Measurements from ENCODE around the gene SPATS2. TPM values are rescaled to one million over a fixed set of nuclear protein-coding genes. Genes with fewer than 3 reads are reported as not detected.

The SPATS2 gene
- total RNA-seq, 1 donor: 34.1 TPM

DNA sequence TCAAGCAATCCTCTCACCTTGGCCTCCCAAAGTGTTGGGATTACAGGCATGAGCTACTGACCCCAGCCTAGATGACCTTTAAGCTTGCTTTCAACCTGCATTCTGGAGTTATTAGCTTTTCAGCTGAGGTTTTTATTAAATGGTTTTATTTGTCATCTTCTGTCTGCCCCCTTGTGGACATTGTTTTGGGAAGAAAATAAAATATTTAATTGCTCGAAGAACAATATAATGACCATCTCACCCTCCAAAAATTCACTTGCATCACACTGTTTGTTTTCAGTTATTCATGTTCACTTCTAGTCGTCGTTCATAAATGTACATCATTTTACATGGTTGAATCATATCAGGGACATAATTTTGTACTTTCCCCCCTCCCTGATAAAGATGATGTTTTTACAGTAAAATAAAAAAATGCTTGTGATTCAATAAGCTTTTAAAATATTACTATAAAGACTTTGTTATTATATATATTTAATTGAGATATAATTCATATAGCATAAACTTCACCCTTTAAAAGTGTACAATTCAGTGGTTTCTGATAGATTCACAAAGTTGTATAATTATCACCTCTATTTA is 10.1 kb upstream of the SPATS2 start:
- TF ChIP-seq, protein P1, sequence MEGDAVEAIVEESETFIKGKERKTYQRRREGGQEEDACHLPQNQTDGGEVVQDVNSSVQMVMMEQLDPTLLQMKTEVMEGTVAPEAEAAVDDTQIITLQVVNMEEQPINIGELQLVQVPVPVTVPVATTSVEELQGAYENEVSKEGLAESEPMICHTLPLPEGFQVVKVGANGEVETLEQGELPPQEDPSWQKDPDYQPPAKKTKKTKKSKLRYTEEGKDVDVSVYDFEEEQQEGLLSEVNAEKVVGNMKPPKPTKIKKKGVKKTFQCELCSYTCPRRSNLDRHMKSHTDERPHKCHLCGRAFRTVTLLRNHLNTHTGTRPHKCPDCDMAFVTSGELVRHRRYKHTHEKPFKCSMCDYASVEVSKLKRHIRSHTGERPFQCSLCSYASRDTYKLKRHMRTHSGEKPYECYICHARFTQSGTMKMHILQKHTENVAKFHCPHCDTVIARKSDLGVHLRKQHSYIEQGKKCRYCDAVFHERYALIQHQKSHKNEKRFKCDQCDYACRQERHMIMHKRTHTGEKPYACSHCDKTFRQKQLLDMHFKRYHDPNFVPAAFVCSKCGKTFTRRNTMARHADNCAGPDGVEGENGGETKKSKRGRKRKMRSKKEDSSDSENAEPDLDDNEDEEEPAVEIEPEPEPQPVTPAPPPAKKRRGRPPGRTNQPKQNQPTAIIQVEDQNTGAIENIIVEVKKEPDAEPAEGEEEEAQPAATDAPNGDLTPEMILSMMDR (IDR thresholded peaks at IDR 0.05; ENCODE audit: insufficient read depth, low read length): peak; percentile 55
- DNase-seq (ENCODE audit: low read depth): peak; percentile 87
- no peak overlapping the region for H3K4me3 ChIP-seq (ENCODE audit: low read depth, low read length)

DNA sequence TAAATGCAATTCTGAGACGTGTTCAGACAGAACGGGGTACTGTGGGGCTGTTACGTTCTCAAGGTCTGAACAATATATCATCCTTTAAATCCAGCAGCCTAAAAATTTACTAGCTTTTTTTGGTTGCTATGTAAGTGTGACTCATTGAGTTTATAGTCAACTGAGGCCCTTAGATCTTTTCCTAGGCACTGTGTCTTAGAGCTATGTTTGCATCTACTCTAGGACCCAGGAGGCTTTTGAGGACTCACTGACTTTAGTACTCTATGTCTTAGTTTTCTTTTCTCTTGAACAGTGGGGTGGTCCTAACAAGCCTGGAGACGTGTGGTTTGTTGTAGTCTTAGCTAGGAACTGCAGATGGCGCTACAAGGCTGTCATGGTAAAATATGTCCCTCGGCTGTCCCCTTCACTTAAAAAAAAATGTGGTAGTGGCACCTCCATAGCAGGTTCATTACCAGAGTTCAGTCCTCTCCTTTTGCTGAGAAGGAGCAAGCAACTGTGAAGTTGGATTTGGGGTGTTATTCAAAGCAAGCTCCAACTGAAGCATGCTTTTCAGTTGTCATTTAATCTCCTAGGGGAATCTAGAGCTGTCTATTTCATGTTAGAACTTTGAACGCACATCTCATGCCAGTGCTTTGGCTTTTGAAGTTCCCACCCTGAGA is 8.7 kb upstream of the SPATS2 start:
- TF ChIP-seq, protein P1 (IDR thresholded peaks at IDR 0.05; ENCODE audit: insufficient read depth, low read length): peak; percentile 86
- peak; percentile 83 for DNase-seq (ENCODE audit: low read depth)
- no peak overlapping the region for H3K4me3 ChIP-seq (ENCODE audit: low read depth, low read length)

DNA sequence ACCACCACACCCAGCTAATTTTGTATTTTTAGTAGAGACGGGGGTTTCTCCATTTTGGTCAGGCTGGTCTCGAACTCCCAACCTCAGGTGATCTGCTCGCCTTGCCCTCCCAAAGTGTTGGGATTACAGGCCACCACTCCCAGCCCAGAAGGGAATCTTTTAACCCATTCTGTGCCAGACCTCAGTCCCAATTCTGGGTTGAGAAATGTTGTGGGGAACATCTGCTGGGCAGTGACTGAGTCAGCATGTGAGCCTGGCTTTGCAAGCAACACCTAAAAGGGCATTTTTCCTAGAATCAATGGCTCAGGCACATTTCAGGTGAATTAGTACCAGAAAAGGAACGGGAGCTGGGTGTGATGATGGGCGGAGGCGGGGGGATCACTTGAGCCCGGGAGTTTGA is 7.6 kb upstream of the SPATS2 start:
- H3K4me3 ChIP-seq (ENCODE audit: low read depth, low read length): no peak overlapping the region
- TF ChIP-seq, protein P1 (IDR thresholded peaks at IDR 0.05; ENCODE audit: insufficient read depth, low read length): no peak
- no peak for DNase-seq (ENCODE audit: low read depth)

DNA sequence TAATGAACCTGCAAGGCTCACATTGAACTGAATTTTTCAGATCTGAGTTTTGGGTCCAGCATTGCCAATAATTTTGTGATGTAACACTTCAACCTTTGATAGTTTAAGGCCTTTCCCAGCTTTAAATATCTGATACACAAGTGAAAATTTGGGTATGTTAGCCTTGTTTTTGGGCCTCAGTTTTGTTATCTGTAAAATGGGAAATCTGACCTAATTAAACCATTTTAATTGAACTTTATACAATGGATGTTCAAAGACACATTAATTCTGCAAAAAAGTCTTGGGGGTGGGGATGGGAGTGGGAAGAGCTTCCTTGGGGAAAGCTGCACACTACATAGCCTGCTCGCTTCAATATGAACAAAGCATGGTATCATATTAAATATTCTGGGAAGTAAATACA is 5.2 kb upstream of the SPATS2 start:
- no peak overlapping the region for H3K4me3 ChIP-seq (ENCODE audit: low read depth, low read length)
- TF ChIP-seq, protein P1 (IDR thresholded peaks at IDR 0.05; ENCODE audit: insufficient read depth, low read length): no peak
- DNase-seq (ENCODE audit: low read depth): no peak

DNA sequence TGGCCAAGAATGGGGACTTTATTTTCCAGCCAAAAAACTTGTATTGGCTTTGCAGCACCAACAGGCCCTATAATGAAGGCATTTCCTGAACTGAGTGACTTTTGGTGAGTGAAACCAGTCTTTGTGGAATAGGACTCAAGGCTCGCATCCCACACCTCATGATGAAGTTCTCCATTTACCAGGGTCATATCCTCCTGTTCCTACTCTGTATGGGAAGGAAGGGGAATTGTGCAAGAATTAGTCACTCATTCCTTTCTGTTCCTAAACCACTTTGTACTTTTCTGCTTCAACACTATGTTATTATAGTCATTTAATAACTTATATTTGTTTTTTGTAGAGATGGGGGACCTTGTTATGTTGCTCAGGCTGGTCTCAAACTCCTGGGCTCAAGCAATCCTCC is 2.3 kb upstream of the SPATS2 start:
- DNase-seq (ENCODE audit: low read depth): peak; percentile 82
- TF ChIP-seq, protein P1 (IDR thresholded peaks at IDR 0.05; ENCODE audit: insufficient read depth, low read length): no peak
- no peak overlapping the region for H3K4me3 ChIP-seq (ENCODE audit: low read depth, low read length)

DNA sequence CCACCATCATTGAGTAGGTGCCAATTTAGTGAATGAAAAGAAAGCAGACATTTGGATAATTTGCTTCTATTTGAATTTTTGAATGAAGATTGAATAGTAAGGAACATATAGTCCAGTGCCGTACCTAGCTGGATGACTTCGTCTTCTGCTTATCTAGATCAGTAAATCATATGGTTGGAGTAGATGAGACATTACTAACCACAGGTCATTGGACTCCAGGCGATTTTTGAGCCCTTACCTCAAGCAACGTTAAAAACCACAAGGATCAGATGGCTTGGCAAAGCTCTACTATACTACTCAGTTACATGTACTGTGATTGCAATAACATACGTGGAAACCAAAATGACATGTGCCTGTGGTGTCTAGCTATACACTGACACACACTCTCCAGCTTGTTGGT is 1.7 kb upstream of the SPATS2 start:
- DNase-seq (ENCODE audit: low read depth): peak; percentile 72
- no peak overlapping the region for H3K4me3 ChIP-seq (ENCODE audit: low read depth, low read length)
- TF ChIP-seq, protein P1 (IDR thresholded peaks at IDR 0.05; ENCODE audit: insufficient read depth, low read length): no peak

Measured in fibroblast of the aortic adventitia (primary cell).